Keratinocyte (primary cell): ENCODE results near the gene RRP1B. TPM values are rescaled to one million over a fixed set of nuclear protein-coding genes. Genes with fewer than 3 reads are reported as not detected.

ENCODE experiments used
- DNase-seq: peaks from one replicate; pipeline ENCODE4 v3.0.0-alpha.2; 2011; ENCODE audit warnings: low read depth, missing footprints, low spot score
- FAIRE-seq: peaks from 2 replicates; lab custom pipeline; 2011; peaks lifted over from hg19 to GRCh38; lab: Jason Lieb, UNC
- H2AFZ ChIP-seq: 2 replicates; pipeline ENCODE4 v1.6.0; 2012; ENCODE audit warnings: low read length, control low read depth, inconsistent platforms; ENCODE audit not compliant: control insufficient read depth
- H3K27ac ChIP-seq: 2 replicates; pipeline ENCODE4 v1.5.1; 2011; ENCODE audit warnings: low read length; ENCODE audit not compliant: control insufficient read depth, insufficient read depth
- H3K27me3 ChIP-seq: 3 replicates; pipeline ENCODE4 v1.6.0; 2011; ENCODE audit warnings: low read length; ENCODE audit not compliant: control insufficient read depth, insufficient read depth; ENCODE audit errors: extremely low read depth
- H3K36me3 ChIP-seq, 2 experiments: 2 replicates in 1 of 2; 3 replicates in 1 of 2; pipeline ENCODE4 v1.5.1; 2011; ENCODE audit warnings: low read length in 2 of 2, mild to moderate bottlenecking in 1 of 2; ENCODE audit not compliant: control insufficient read depth in 2 of 2, insufficient read depth in 2 of 2; ENCODE audit errors: extremely low read depth in 1 of 2
- H3K4me1 ChIP-seq: 3 replicates; pipeline ENCODE4 v1.5.1; 2011; ENCODE audit warnings: low read length; ENCODE audit not compliant: control insufficient read depth, insufficient read depth; ENCODE audit errors: extremely low read depth
- H3K4me2 ChIP-seq: 3 replicates; pipeline ENCODE4 v1.6.0; 2011; ENCODE audit warnings: low read depth, low read length; ENCODE audit not compliant: control insufficient read depth, insufficient read depth; ENCODE audit errors: extremely low read depth
- H3K4me3 ChIP-seq, 3 experiments: fragments of 200-600 bp in 1 of 3; sonication (generic) in 1 of 3; 2 replicates in 2 of 3; 3 replicates in 1 of 3; pipeline ENCODE4 v1.5.1; 2011 to 2016; ENCODE audit warnings: low read length in 3 of 3, mild to moderate bottlenecking in 3 of 3, control low read depth in 2 of 3, inconsistent platforms in 1 of 3, low read depth in 1 of 3, mixed read lengths in 1 of 3, mixed run types in 1 of 3, moderate library complexity in 1 of 3; ENCODE audit not compliant: control insufficient read depth in 2 of 3, insufficient read depth in 2 of 3; ENCODE audit errors: extremely low read depth in 1 of 3
- H3K79me2 ChIP-seq: 2 replicates; pipeline ENCODE4 v1.6.0; 2012; ENCODE audit warnings: low read length; ENCODE audit not compliant: control insufficient read depth, insufficient read depth
- H3K9ac ChIP-seq: 3 replicates; pipeline ENCODE4 v1.6.0; 2011; ENCODE audit warnings: low read length; ENCODE audit not compliant: control insufficient read depth, insufficient read depth; ENCODE audit errors: extremely low read depth
- H3K9me1 ChIP-seq: 3 replicates; pipeline ENCODE4 v1.6.0; 2011; ENCODE audit warnings: low read length; ENCODE audit not compliant: control insufficient read depth, insufficient read depth; ENCODE audit errors: extremely low read depth
- H3K9me3 ChIP-seq: 2 replicates; pipeline ENCODE4 v1.5.1; 2012; ENCODE audit warnings: low read depth, low read length; ENCODE audit not compliant: control insufficient read depth
- H4K20me1 ChIP-seq: 3 replicates; pipeline ENCODE4 v1.6.0; 2011; ENCODE audit warnings: low read length; ENCODE audit not compliant: control insufficient read depth, insufficient read depth; ENCODE audit errors: extremely low read depth
- EZH2 ChIP-seq: IDR thresholded peaks from one replicate; pipeline ENCODE4 v1.6.1; 2012; ENCODE audit warnings: inconsistent platforms, mild to moderate bottlenecking, low read length, moderate library complexity
- dilution Hi-C: fragments of 300-500 bp; cut with MboI; formaldehyde crosslinking; loops from one replicate; pipeline ENCODE4 v1.7.0; 2020; ENCODE audit warnings: low sequenced_read_pairs; ENCODE audit not compliant: extremely low pct_ligation_motif_present
- polyA plus RNA-seq, 5 experiments: library from polyadenylated mRNA; depleted of rRNA in 3 of 5; stranded (reverse) in 3 of 5; stranded (forward) in 1 of 5; unstranded in 1 of 5; fragments of >200 nt; gene quantifications; 1 replicate in 1 of 5; 2 replicates in 3 of 5; 3 replicates in 1 of 5; pipeline versions ENCODE4 v1.2.1 to v1.2.3, GENCODE V29; 2011 to 2012; ENCODE audit warnings: missing spikeins in 2 of 5, low read depth in 1 of 5, low replicate concordance in 1 of 5
- TF ChIP-seq, protein P1 (sequence below), 3 experiments: IDR thresholded peaks in 1 of 3; conservative IDR thresholded peaks in 1 of 3; optimal IDR thresholded peaks in 1 of 3; 2 replicates in 2 of 3; 3 replicates in 1 of 3; pipeline versions ENCODE3 to v1.5.1; 2011; ENCODE audit warnings: low read length in 3 of 3, mild to moderate bottlenecking in 3 of 3, moderate library complexity in 2 of 3, control low read depth in 1 of 3, inconsistent platforms in 1 of 3; ENCODE audit not compliant: insufficient read depth in 2 of 3; ENCODE audit errors: extremely low read depth in 1 of 3

RRP1B gene
- polyA plus RNA-seq, 1 donor (not counting 4 experiments of a cell fraction or from before 2014, with no cell fraction given): 19.8 TPM

DNA sequence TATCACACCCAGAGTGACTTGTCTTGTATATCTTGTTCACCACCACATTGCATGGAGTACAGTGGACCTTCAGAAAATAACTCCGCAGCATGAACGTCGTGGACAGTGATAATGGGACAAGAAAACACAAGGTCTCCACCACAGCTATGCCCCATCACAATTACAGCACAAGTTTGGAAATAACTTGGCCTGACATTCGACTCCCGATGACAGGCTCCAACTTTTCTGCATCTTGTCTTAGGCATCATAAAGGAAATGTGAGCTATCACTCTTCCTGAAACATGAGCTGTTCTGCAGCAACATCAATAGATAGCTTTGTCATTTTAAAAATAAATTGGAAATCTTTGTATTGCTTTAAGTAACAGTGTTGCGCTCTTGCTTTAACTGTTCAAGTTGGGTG is 2.9 kb downstream of the RRP1B start:
- Histone ChIP-seq H3K9me1 (peaks cover 2% of the 10 kb centered on the region), H3K36me3 (peaks cover 17 to 22% of the 10 kb centered on the region in 2 experiments), H3K27me3 (no peaks in the 10 kb centered on the region), H3K4me3 (no peak overlapping the region), H4K20me1 (no peaks in the 10 kb centered on the region), H3K27ac (no peak overlapping the region), H3K79me2 (peaks cover 69% of the 10 kb centered on the region), H3K4me1 (peaks cover 14% of the 10 kb centered on the region), H3K9me3 (no peaks in the 10 kb centered on the region), H3K4me2 (no peak overlapping the region), H3K9ac (no peak overlapping the region), H2AFZ (no peak overlapping the region)
- DNase-seq (no peak), FAIRE-seq (no peak)
- TF ChIP-seq EZH2: no peak
- TF ChIP-seq, protein P1, sequence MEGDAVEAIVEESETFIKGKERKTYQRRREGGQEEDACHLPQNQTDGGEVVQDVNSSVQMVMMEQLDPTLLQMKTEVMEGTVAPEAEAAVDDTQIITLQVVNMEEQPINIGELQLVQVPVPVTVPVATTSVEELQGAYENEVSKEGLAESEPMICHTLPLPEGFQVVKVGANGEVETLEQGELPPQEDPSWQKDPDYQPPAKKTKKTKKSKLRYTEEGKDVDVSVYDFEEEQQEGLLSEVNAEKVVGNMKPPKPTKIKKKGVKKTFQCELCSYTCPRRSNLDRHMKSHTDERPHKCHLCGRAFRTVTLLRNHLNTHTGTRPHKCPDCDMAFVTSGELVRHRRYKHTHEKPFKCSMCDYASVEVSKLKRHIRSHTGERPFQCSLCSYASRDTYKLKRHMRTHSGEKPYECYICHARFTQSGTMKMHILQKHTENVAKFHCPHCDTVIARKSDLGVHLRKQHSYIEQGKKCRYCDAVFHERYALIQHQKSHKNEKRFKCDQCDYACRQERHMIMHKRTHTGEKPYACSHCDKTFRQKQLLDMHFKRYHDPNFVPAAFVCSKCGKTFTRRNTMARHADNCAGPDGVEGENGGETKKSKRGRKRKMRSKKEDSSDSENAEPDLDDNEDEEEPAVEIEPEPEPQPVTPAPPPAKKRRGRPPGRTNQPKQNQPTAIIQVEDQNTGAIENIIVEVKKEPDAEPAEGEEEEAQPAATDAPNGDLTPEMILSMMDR (optimal IDR thresholded peaks at IDR 0.05 in 1 of 3, IDR thresholded peaks at IDR 0.05 in 1 of 3, conservative IDR thresholded peaks at IDR 0.05 in 1 of 3; ENCODE audit: extremely low read depth in 1 of 3, insufficient read depth in 2 of 3, low read length in 3 of 3): no peak
- dilution Hi-C loops: no loop called here

DNA sequence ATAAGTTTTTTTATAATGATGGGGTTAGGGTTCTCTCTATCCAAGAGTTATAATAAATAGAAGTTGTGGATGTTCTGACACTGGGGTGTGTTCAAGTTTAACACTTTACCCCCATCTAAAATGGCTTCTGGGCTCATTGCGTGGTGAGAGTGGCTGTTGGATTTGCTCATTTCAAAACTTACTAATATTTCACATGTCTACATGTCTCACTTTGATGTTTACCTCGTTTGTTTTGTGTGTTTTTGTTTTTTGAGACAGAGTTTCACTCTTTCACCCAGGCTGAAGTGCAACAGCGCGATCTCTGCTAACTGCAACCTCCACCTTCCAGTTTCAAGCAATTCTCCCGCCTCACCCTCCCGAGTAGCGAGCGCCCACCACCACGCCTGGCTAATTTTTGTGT is 3.7 kb downstream of the RRP1B start:
- no peaks in the 10 kb centered on the region for H3K27me3 ChIP-seq
- H3K4me1 ChIP-seq: peaks cover 14% of the 10 kb centered on the region
- H2AFZ ChIP-seq: no peak overlapping the region
- no peaks in the 10 kb centered on the region for H4K20me1 ChIP-seq
- dilution Hi-C loops: no loop called here
- no peak overlapping the region for H3K9ac ChIP-seq
- H3K79me2 ChIP-seq: peaks cover 74% of the 10 kb centered on the region
- FAIRE-seq (no peak), DNase-seq (no peak)
- H3K9me1 ChIP-seq: peaks cover 2% of the 10 kb centered on the region
- no peak overlapping the region for H3K4me2 ChIP-seq
- no peak for TF ChIP-seq EZH2
- TF ChIP-seq, protein P1 (optimal IDR thresholded peaks at IDR 0.05 in 1 of 3, IDR thresholded peaks at IDR 0.05 in 1 of 3, conservative IDR thresholded peaks at IDR 0.05 in 1 of 3; ENCODE audit: extremely low read depth in 1 of 3, insufficient read depth in 2 of 3, low read length in 3 of 3): no peak
- no peak overlapping the region for H3K27ac ChIP-seq
- peaks cover 17 to 22% of the 10 kb centered on the region in 2 experiments for H3K36me3 ChIP-seq
- no peak overlapping the region for H3K4me3 ChIP-seq
- no peaks in the 10 kb centered on the region for H3K9me3 ChIP-seq
